Esophagus squamous epithelium (tissue), 5 donors: ENCODE data around the gene TUBE1. TPM values are rescaled to one million over a fixed set of nuclear protein-coding genes. Genes with fewer than 3 reads are reported as not detected.
A peak's percentile ranks its signal among the peaks of the same experiment; 100 is the strongest.
"Not testable (repeated sequence)": the region's sequence is repeated elsewhere in the genome, so short reads cannot be mapped to it uniquely, and the experiment has no call there.

Experiments used
- DNase-seq: peaks from one replicate; lab custom pipeline; 2025; lab: John Stamatoyannopoulos, UW
- H3K27ac ChIP-seq, 4 donors: fragments of 200-600 bp; sonication (generic); one replicate each; pipeline ENCODE4 v1.5.1; 2016 to 2019; ENCODE audit warnings: mild to moderate bottlenecking in 1 of 4
- H3K27me3 ChIP-seq, 4 donors: fragments of 200-600 bp; sonication (generic); 1 replicate in 3 of 4; 2 replicates in 1 of 4; pipeline versions ENCODE4 v1.5.1 to v1.6.0; 2017 to 2021; ENCODE audit warnings: antibody characterized with exemption in 1 of 4
- H3K36me3 ChIP-seq, 3 donors: fragments of 200-600 bp; sonication (generic); one replicate each; pipeline ENCODE4 v1.5.1; 2016 to 2019
- H3K4me1 ChIP-seq, 3 donors: fragments of 200-600 bp; sonication (generic); one replicate each; pipeline ENCODE4 v1.5.1; 2017 to 2019
- H3K4me3 ChIP-seq, 4 donors: fragments of 200-600 bp; sonication (generic); 1 replicate in 3 of 4; 2 replicates in 1 of 4; pipeline ENCODE4 v1.5.1; 2016 to 2019; ENCODE audit warnings: mild to moderate bottlenecking in 2 of 4, moderate library complexity in 1 of 4
- H3K9me3 ChIP-seq, 3 donors: fragments of 200-600 bp; sonication (generic); one replicate each; pipeline ENCODE4 v1.5.1; 2016 to 2019
- POLR2A ChIP-seq, 4 donors: fragments of 450-650 bp; IDR thresholded peaks; one replicate each; pipeline ENCODE4 v1.6.1; 2017; ENCODE audit warnings: antibody characterized with exemption in 4 of 4, mild to moderate bottlenecking in 4 of 4, moderate library complexity in 3 of 4
- WGBS, 2 donors: methylation state at CpG; one replicate each; pipeline ENCODE4 v1.1.5; 2018; 5-methylcytosine and 5-hydroxymethylcytosine counted together
- intact Hi-C: fragments of 100-400 bp; cut with DNase I; formaldehyde crosslinking; loops from one replicate; pipeline ENCODE4 v1.15.0; 2022
- total RNA-seq, 4 donors: library from RNA; depleted of rRNA; stranded (reverse); fragments of >200 nt; gene quantifications; one replicate each; pipeline ENCODE4 v1.1.0, GENCODE V29; 2016
- TF ChIP-seq, protein P1 (sequence below), 6 experiments: fragments of 450-650 bp in 4 of 6; fragments of 200-600 bp in 2 of 6; sonication (generic) in 2 of 6; IDR thresholded peaks; one replicate each; pipeline ENCODE4 v1.5.1; 2016 to 2019; ENCODE audit warnings: antibody characterized with exemption in 6 of 6, mild to moderate bottlenecking in 4 of 6, moderate library complexity in 4 of 6
- donor health status: DM: yes; HTN: yes; CAD: no.

The TUBE1 gene
- total RNA-seq, 4 donors from 2014 or later = 9.7 to 28.4 (median 12.9) TPM

DNA sequence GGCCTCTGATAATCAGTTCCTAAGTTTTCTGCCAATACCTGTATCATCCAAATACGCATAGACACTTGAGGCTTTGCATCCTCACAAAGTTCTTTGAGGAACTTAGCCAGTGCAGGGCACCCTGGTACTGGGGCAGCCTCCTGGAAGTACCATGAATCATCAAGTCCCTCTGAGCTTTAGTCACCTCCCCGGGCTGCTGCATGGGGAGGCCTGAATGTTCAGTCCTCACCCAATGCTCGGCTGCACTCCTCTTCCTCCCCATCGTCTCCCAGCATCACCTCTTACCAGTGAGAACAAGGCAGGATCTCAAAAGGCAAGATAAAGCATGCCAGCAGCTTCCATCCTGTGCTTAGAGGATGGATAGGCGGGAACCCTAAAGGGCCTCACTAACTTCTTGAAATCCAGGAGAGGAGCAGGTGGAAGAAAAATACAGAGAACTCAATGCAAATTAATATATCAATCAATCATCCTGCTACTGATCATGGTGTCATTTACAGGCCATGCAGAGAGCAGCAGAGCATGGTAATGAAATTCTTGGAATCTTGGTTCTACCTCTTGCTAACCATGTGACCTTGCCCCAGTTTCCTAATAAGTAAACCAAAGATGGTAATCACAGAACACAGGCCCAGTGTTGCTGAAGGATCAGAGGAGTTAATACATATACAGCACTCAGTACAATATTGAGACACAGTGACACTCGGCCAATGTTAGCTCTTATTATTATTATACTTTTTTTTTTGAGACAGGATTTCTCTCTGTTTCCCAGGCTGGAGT is 38.1 kb downstream of the TUBE1 start:
- H3K4me3 ChIP-seq = no peak overlapping the region
- no peaks in the 10 kb centered on the region for H3K36me3 ChIP-seq
- no peak for DNase-seq
- no peaks in the 10 kb centered on the region for H3K27me3 ChIP-seq
- H3K4me1 ChIP-seq = no peaks in the 10 kb centered on the region
- TF ChIP-seq, protein P1, sequence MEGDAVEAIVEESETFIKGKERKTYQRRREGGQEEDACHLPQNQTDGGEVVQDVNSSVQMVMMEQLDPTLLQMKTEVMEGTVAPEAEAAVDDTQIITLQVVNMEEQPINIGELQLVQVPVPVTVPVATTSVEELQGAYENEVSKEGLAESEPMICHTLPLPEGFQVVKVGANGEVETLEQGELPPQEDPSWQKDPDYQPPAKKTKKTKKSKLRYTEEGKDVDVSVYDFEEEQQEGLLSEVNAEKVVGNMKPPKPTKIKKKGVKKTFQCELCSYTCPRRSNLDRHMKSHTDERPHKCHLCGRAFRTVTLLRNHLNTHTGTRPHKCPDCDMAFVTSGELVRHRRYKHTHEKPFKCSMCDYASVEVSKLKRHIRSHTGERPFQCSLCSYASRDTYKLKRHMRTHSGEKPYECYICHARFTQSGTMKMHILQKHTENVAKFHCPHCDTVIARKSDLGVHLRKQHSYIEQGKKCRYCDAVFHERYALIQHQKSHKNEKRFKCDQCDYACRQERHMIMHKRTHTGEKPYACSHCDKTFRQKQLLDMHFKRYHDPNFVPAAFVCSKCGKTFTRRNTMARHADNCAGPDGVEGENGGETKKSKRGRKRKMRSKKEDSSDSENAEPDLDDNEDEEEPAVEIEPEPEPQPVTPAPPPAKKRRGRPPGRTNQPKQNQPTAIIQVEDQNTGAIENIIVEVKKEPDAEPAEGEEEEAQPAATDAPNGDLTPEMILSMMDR (IDR thresholded peaks at IDR 0.05) = no peak
- no peak for TF ChIP-seq POLR2A (IDR thresholded peaks at IDR 0.05)
- H3K9me3 ChIP-seq = no peaks in the 10 kb centered on the region
- no peak overlapping the region for H3K27ac ChIP-seq
- 51 to 77% methylated on average over 3 to 6 of the region's 6 CpGs for WGBS, 2 donors
- intact Hi-C loops = no loop called here

DNA sequence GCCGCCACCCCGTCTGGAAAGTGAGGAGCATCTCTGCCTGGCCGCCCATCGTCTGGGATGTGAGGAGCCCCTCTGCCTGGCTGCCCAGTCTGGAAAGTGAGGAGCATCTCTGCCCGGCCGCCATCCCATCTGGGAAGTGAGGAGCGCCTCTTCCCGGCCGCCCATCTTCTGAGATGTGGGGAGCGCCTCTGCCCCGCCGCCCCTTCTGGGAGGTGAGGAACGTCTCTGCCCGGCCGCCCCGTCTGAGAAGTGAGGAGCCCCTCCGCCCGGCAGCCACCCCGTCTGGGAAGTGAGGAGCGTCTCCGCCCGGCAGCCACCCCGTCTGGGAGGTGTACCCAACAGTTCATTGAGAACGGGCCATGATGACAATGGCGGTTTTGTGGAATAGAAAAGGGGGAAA is 39.8 kb downstream of the TUBE1 start:
- H3K4me1 ChIP-seq, H3K27ac ChIP-seq, H3K4me3 ChIP-seq, H3K36me3 ChIP-seq, DNase-seq, H3K9me3 ChIP-seq, intact Hi-C loops, H3K27me3 ChIP-seq: not testable (repeated sequence)
- no CpG with 5 or more reads among the region's 25 CpGs for WGBS, 2 donors

DNA sequence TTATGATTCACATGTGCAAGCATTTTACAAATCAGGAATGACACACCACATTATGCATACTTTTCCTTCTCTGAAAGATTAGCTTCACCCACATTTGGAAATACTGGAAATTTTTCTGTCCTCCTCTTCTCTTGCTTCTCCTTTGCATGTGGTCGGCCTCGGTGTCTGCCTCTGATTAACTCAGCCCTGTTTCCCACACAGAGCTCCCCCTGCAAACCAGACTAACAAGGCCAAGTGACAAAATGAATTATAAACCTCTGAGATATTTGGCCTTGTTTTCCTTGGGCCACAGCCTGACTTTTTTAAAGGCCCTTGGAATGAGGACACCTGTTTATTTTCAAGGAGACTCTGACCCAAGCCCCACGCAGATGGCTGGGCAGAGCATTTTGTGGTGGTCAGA is 42.4 kb downstream of the TUBE1 start:
- Histone ChIP-seq H3K36me3 (no peaks in the 10 kb centered on the region), H3K4me3 (no peak overlapping the region), H3K4me1 (peaks cover 0 to 9% (median 0%) of the 10 kb centered on the region in 3 donors), H3K27ac (no peak overlapping the region), H3K27me3 (no peaks in the 10 kb centered on the region), H3K9me3 (no peaks in the 10 kb centered on the region)
- intact Hi-C loops = loop anchor here (5.0 kb wide), 1 partner anchor 338 kb away; no protein-coding TSS in a partner anchor
- WGBS, 2 donors = 33 to 70% methylated on average over 3 of the region's 3 CpGs
- no peak for DNase-seq
- no peak for TF ChIP-seq POLR2A (IDR thresholded peaks at IDR 0.05)
- TF ChIP-seq, protein P1 (IDR thresholded peaks at IDR 0.05) = no peak

DNA sequence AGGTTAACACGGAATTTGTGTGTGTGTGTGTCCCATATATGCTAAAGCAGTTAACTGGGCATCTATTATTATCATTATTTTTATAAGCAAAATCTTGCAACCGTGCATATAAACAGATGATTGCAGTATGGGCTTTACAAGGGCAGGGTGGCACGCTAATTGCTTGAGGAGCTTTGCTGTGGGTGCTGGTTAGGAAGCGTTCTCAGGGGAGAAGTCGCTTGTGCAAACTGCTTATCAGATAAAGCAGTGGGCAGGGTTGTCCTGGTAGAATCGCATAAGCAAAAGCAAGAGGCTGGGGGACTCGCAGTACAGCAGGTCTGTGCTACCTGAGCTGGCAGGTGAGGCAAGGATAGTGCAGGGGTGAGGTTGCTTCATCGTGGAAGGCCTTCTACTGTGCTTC is 43.1 kb downstream of the TUBE1 start:
- no peak for DNase-seq
- Histone ChIP-seq H3K27me3 (no peaks in the 10 kb centered on the region), H3K36me3 (no peaks in the 10 kb centered on the region), H3K4me3 (no peak overlapping the region), H3K9me3 (no peaks in the 10 kb centered on the region), H3K4me1 (peaks cover 0 to 12% (median 0%) of the 10 kb centered on the region in 3 donors), H3K27ac (no peak overlapping the region)
- 53 to 69% methylated on average over 8 of the region's 8 CpGs for WGBS, 2 donors
- TF ChIP-seq, protein P1 (IDR thresholded peaks at IDR 0.05) = no peak
- TF ChIP-seq POLR2A (IDR thresholded peaks at IDR 0.05) = no peak
- intact Hi-C loops = loop anchor here (5.0 kb wide), 1 partner anchor 337 kb away; no protein-coding TSS in a partner anchor

DNA sequence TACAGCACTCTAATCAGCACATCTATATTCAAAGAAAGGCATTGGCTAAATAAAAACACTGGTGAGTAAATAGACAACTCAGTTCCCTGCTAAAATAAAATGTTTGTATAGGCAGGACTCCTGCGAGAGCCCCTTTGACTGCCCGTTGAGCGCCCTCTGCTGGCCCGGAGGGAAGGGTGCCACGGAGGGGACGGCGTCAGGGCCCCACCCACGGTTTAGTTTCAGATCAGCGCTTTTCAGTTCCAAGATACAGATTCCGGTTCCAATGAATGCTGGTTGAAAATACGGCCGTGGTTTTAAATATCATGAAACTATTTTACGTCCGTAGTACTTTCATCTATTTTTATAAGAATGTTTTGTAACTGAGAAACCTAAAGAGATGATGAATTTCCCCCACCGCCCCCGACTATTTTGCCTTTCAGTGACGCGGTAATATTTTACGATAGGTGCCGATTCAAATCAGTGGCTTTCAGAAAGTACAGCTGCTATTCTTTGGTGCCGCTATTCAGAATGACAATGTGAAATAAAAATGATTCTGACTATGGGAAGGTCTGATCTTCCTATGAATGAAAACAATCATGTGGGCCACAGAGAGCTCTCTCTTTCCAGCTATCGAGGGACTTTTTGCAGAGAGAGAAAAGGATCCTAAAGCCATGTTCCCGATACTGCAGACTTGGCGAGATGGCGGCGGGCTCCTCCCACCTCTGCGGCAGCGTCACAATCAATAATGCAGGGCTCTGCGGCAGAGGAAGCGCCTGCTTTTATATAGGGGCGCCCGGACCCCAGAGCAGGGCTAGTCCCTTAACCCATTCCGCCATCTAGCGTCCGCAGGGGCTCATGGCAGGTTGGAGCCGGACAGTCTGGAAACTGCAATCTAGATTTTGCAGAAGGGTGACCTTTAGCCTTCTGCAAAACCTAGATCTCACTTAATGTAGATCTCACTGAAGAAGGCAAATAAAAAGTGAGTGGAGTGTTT is 44.0 kb downstream of the TUBE1 start:
- peak; percentile 45 for DNase-seq
- peak overlapping the region; percentile 40 to 71 (median 64) for H3K4me3 ChIP-seq
- no peaks in the 10 kb centered on the region for H3K36me3 ChIP-seq
- H3K27ac ChIP-seq = peak overlapping the region; percentile 66 to 92 (median 85)
- H3K9me3 ChIP-seq = no peaks in the 10 kb centered on the region
- WGBS, 2 donors = 0% methylated on average over 34 to 35 of the region's 36 CpGs
- H3K4me1 ChIP-seq = peaks cover 0 to 20% (median 2%) of the 10 kb centered on the region in 3 donors
- intact Hi-C loops = loop anchor here (5.0 kb wide), 1 partner anchor 336 kb away; no protein-coding TSS in a partner anchor
- TF ChIP-seq POLR2A (IDR thresholded peaks at IDR 0.05) = peak in 1 of 4 donors; percentile 40
- TF ChIP-seq, protein P1 (IDR thresholded peaks at IDR 0.05) = peak; percentile 83 to 96 (median 93)
- no peaks in the 10 kb centered on the region for H3K27me3 ChIP-seq
